ENCODE results near the gene XYLT1.

XYLT1 gene

DNA sequence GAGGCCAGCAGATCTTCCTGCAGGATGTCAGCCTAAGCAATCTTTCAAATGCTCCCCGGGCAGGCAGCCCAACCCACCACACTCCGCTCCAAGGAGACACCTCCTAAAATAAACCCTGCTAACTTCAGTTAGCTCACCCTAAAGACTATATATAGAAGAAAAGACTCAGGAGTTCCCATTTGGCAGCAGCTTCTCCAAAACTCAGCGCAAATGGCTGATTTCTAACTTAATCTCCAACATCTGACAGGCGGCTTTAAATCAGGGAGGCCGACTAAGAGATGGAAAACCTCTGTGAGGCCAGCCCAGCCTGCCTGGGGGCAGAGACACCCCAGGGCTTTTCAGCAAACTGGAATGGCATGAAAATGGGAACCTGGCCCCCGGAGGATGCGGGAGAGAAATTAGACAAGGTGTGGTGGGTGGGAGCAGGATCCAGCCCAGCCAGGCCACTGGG is 91.6 kb downstream of the XYLT1 start:
- in situ Hi-C loops (cut with HindIII; ENCODE audit: low sequenced_read_pairs) = no loop called here

DNA sequence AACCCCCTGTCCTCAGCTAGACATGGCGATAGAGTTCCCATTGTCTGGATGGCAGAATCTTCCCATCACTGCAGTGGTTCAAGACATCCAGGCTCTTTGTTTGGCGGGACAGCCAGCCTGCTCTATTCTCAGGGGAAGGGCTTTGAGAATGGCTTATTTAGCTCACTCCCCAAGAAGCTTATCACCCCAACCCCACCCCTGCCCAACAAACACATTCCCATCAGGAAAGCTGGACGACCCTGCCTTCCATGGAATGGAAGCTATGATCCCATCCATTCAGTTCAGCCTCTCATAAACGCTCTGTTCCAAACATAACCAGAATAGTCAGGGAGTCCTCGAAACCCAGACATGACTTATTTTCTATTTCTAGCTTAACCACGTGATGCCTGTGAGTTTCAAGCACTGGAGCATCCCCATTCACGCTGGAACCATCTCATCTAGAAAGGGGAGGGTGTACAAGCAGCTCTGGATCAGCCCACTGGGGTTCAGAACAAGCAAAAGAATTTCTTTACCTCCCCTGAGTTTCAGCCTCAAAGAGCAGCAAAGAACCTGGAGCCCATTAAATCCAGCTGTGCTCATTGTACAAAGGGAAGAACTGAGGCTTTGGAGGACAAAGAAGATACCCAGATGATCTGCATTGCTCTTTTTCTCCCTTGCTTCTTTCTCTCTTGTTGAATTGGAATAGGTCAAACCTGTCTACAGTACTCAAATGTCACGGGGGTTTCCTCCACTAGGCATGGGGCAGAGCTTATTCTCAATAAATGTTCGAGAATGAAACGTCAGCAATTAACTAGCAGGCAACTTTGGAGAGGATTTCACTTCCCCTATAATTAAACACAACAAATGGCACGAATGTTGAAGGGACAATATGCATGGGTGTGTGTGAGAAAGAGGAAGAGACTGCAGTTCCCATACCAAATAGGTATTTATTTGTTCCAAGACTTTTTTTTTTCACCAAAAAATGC is 93.1 kb downstream of the XYLT1 start:
- in situ Hi-C loops (cut with HindIII; ENCODE audit: low sequenced_read_pairs) = no loop called here

GRCh38 chr16:17375461-17376304 is 95.1 kb downstream of the XYLT1 start:
- in situ Hi-C loops (cut with HindIII; ENCODE audit: low sequenced_read_pairs) = no loop called here

DNA sequence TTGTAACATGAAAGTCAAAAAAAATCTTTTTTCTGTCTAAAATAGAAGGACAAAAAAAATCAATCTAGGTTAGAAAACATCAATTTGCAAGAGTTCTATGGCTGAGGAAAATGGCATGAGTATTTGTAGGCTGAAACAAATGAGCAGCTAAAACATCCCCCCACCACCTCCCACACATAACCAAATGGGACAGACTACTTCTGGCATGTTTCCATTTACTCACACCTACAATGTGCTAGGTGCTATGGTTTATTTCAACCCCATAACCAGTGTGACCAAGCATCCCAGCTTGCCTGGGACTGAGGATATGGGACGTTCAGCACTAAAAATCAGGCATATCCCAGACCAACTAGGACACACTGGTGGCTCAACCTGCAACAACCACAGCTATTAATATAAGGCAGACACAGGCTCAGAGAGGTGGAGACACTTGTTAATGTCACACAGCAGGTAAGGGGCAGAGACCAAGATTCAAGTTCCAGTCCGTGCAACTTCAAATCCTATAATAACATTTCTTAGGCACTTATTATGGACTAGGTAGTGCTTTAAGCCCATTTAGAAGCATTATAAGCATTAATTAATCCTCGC is 96.0 kb downstream of the XYLT1 start:
- in situ Hi-C loops (cut with HindIII; ENCODE audit: low sequenced_read_pairs) = no loop called here

DNA sequence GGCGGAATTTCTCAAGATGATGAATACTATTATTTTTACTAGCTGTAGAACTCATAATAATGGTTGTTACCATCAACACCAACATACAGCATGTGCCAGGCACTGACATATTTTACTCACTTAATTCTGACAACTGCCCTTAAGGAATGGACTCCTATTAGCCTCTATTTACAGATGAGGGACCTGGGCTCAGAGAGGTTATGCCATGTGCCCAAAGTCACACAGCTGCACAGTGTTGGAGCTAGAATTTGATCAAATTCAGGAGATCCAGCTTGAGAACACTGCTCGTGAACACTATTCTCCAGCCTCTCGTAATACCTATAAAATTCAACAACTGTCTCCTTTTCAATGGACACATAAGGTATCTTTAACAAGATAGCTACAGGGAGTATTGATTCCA is 97.2 kb downstream of the XYLT1 start:
- in situ Hi-C loops (cut with HindIII; ENCODE audit: low sequenced_read_pairs) = no loop called here

DNA sequence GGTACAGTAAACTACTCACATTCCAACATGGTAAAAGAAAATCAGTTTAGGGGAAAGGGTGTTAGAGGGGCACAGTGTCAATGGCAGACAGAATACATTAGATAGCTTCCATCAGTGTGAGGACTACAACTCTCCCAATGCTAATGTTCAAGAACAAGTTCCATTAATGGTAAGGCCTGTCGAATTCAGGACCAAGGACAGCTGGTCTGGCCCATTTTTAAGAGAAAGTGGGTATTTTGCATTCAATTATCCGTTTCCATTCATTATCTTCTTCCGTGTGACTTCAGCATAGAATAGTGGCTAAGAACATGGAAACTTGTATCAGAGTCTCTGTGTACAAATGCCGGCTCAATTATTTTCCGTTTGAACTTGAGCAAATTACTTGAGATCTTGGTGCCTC is 98.4 kb downstream of the XYLT1 start:
- in situ Hi-C loops (cut with HindIII; ENCODE audit: low sequenced_read_pairs) = no loop called here

- in situ Hi-C loops (cut with HindIII; ENCODE audit: low sequenced_read_pairs) = no loop called here
Observed at GRCh38 chr16:17371299-17371698, 99.5 kb downstream of the XYLT1 start.

GRCh38 chr16:17370731-17371285 is 100.0 kb downstream of the XYLT1 start:
- in situ Hi-C loops (cut with HindIII; ENCODE audit: low sequenced_read_pairs) = no loop called here

GRCh38 chr16:17370223-17370707 is 100.5 kb downstream of the XYLT1 start:
- in situ Hi-C loops (cut with HindIII; ENCODE audit: low sequenced_read_pairs) = no loop called here

GRCh38 chr16:17369421-17370222 is 101.1 kb downstream of the XYLT1 start:
- in situ Hi-C loops (cut with HindIII; ENCODE audit: low sequenced_read_pairs) = no loop called here

DNA sequence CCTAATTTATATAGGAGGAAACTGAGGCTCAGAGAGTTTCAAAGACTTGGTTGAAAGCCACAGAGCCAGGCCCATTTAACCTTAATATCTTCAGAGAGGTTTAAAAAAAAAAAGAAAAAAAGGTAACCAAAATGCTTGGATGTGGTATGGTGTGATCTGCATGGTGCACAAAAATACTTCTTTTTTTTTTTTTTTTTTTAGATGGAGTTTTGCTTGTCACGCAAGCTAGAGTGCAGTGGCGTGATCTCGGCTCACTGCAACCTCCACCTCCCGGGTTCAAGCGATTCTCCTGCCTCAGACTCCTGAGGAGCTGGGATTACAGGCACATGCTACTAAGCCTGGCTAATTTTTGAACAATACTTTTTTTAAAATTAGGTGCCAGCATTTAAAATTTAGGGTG is 101.8 kb downstream of the XYLT1 start:
- in situ Hi-C loops (cut with HindIII; ENCODE audit: low sequenced_read_pairs) = no loop called here

DNA sequence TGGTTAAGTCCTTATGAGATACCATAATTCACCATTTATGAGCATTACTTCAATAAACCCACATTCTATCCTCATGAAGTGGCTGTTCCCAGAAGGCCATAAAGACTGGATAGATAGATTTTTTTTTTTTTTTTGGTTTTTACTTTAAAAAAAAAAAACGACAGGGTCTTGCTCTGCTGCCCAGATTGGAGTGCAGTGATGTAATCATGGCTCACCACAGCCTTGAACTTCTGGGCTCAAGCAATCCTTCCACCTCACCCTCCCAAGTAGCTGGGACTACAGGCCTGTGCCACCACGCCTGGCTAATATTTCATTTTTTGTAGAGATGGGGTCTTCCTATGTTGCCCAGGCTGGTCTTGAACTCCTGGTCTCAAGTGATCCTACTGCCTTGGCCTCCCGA is 102.3 kb downstream of the XYLT1 start:
- in situ Hi-C loops (cut with HindIII; ENCODE audit: low sequenced_read_pairs) = no loop called here

GRCh38 chr16:17367923-17368322 is 102.8 kb downstream of the XYLT1 start:
- in situ Hi-C loops (cut with HindIII; ENCODE audit: low sequenced_read_pairs) = no loop called here

- in situ Hi-C loops (cut with HindIII; ENCODE audit: low sequenced_read_pairs) = no loop called here
Observed at GRCh38 chr16:17367036-17367435, 103.7 kb downstream of the XYLT1 start.

GRCh38 chr16:17366299-17366961 is 104.3 kb downstream of the XYLT1 start:
- in situ Hi-C loops (cut with HindIII; ENCODE audit: low sequenced_read_pairs) = no loop called here

DNA sequence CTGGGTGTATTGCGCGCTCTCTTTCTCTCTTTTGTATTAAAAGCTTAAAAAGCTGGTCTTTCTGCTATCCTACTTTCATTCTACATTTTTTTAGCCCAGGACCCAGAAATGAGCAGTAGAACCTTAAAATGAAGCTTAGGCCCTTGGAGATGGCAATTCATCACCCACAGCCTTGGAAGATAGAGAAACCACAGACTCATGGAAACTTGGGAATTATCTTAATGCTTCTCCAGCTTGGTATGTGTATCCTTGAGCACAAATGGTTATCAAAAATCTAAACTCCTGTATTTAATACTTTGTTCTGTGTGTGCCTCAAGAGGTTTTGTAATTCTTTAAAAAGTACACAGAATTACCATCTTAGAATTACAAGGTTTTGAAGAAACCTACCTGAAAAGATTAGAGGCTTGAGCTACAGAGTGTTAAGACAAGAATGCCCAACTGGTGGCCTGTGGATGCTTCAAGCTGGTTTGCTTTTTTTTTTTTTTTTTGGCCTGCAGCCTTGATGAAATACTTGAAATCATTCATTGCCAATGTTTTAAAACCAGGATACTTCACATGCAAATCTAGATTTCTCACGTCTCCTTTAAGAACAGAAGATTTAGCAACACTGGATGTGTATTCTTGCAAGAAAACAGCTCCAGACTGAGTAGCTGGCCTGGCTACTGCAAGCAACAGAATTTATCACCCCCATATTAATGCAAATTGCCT is 105.0 kb downstream of the XYLT1 start:
- in situ Hi-C loops (cut with HindIII; ENCODE audit: low sequenced_read_pairs) = no loop called here

GRCh38 chr16:17365211-17365541 is 105.6 kb downstream of the XYLT1 start:
- in situ Hi-C loops (cut with HindIII; ENCODE audit: low sequenced_read_pairs) = no loop called here

DNA sequence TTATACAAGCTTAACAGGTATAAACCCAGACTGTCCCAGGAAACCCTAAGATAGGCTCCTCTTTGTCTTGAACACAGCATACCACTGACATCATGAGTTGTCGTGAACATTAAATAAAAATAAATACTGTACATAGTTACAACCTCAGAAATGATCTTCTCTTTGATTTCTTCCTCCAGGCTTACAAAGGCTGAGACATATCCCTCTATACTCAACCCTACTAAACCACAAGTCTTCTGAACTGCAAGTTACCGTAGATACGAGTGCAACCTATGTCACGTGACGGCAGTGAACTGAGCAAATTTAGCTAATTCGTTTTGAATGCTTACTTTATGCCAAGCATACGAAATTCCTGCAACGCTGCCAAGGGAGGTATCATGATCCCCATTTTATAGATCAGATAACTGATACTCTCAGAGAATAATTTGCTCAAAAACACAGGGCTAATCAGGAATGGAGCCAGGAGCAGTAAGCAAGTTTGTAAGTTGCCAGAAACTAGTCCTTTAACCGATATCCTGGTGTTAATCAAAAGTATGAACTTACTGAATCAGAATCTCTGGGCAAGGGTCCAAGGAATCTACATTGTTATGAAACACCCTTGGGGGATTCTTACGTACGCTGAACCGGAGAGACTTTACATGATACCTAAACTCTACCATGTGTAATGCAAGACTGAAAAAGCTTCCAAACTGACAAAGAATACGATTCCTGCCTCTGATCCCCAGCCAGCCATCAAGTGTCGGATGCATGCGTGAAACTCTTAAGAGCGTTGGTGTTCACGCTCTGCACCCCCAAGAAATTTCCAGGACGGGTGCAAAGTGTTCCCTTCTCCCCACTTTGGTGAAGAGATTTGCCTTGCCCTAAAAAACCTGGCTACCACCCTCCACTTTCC is 106.2 kb downstream of the XYLT1 start:
- in situ Hi-C loops (cut with HindIII; ENCODE audit: low sequenced_read_pairs) = no loop called here

Data from endothelial cell of hepatic sinusoid (primary cell).